Esophagus squamous epithelium (tissue), 4 donors: ENCODE results near the gene VAPB.

Experiments
- POLR2A ChIP-seq, 4 donors: fragments of 450-650 bp; IDR thresholded peaks; one replicate each; pipeline ENCODE4 v1.6.1; 2017; ENCODE audit warnings: antibody characterized with exemption in 4 of 4, mild to moderate bottlenecking in 4 of 4, moderate library complexity in 3 of 4
- TF ChIP-seq, protein P1 (sequence below), 6 experiments: fragments of 450-650 bp in 4 of 6; fragments of 200-600 bp in 2 of 6; sonication (generic) in 2 of 6; IDR thresholded peaks; one replicate each; pipeline ENCODE4 v1.5.1; 2016 to 2019; ENCODE audit warnings: antibody characterized with exemption in 6 of 6, mild to moderate bottlenecking in 4 of 6, moderate library complexity in 4 of 6

DNA sequence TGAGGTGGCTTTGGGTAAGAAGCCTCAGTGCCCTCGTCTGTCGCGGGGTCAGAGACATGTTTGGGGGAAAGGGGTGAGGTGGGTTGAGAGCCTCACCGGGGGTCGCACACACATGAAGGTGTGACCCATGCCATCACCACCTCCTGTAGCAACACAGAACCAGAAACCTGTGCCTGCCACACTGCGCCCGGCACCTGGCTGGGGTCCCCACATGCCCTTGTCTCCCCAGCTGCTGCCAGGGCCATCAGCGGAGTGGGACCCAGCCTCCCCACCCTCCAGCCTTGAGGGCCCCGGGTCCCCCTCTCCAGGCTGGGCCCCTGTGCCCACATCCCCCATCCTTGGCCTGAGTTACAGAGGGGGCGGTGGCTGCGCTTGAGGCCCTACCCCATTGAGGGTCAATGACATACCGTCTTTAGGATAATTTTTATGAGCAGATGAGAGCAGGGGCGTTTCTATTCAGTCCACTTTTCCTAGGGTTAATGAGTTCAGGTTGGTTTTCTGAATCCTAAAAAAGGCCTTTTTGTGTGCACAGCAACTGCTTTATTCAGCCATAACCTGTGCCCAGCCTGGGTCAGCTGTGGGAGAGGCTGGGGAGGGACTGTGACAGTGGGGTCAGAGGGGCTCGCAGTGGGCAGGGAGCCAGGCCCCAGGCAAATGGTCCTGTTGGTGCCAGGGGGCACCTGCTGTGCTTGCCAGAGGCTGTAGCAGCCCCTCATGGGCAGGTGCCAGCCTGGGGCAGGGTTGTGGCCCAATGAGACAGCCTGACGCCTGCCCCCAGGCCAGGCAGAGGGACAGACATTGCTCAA lies 106.8 kb downstream of the VAPB start:
- TF ChIP-seq, protein P1, sequence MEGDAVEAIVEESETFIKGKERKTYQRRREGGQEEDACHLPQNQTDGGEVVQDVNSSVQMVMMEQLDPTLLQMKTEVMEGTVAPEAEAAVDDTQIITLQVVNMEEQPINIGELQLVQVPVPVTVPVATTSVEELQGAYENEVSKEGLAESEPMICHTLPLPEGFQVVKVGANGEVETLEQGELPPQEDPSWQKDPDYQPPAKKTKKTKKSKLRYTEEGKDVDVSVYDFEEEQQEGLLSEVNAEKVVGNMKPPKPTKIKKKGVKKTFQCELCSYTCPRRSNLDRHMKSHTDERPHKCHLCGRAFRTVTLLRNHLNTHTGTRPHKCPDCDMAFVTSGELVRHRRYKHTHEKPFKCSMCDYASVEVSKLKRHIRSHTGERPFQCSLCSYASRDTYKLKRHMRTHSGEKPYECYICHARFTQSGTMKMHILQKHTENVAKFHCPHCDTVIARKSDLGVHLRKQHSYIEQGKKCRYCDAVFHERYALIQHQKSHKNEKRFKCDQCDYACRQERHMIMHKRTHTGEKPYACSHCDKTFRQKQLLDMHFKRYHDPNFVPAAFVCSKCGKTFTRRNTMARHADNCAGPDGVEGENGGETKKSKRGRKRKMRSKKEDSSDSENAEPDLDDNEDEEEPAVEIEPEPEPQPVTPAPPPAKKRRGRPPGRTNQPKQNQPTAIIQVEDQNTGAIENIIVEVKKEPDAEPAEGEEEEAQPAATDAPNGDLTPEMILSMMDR (IDR thresholded peaks at IDR 0.05) = no peak
- TF ChIP-seq POLR2A (IDR thresholded peaks at IDR 0.05) = no peak
